ENCODE data around the gene CHN2. TPM values are rescaled to one million over a fixed set of nuclear protein-coding genes. Genes with fewer than 3 reads are reported as not detected.

Gene CHN2
- total RNA-seq, 1 donor: 0.81 TPM

GRCh38 chr7:29471444-29472138, 277.0 kb downstream of the CHN2 start:
- H3K4me3 ChIP-seq (ENCODE audit: low read depth, low read length): no peak overlapping the region
- no peak for TF ChIP-seq CTCF (IDR thresholded peaks at IDR 0.05; ENCODE audit: insufficient read depth, low read length)
- DNase-seq (ENCODE audit: low read depth): no peak

- no peak overlapping the region for H3K4me3 ChIP-seq (ENCODE audit: low read depth, low read length)
- no peak for TF ChIP-seq CTCF (IDR thresholded peaks at IDR 0.05; ENCODE audit: insufficient read depth, low read length)
- no peak for DNase-seq (ENCODE audit: low read depth)
These were observed 282.3 kb downstream of the CHN2 start for GRCh38 chr7:29476916-29477315.

GRCh38 chr7:29478226-29478625, 283.7 kb downstream of the CHN2 start:
- DNase-seq (ENCODE audit: low read depth): no peak
- no peak overlapping the region for H3K4me3 ChIP-seq (ENCODE audit: low read depth, low read length)
- TF ChIP-seq CTCF (IDR thresholded peaks at IDR 0.05; ENCODE audit: insufficient read depth, low read length): no peak

GRCh38 chr7:29478687-29479240, 284.2 kb downstream of the CHN2 start:
- no peak for TF ChIP-seq CTCF (IDR thresholded peaks at IDR 0.05; ENCODE audit: insufficient read depth, low read length)
- no peak for DNase-seq (ENCODE audit: low read depth)
- no peak overlapping the region for H3K4me3 ChIP-seq (ENCODE audit: low read depth, low read length)

- TF ChIP-seq CTCF (IDR thresholded peaks at IDR 0.05; ENCODE audit: insufficient read depth, low read length): no peak
- no peak overlapping the region for H3K4me3 ChIP-seq (ENCODE audit: low read depth, low read length)
- peak; percentile 27 for DNase-seq (ENCODE audit: low read depth)
These were observed 285.0 kb downstream of the CHN2 start for GRCh38 chr7:29479301-29480200.

- TF ChIP-seq CTCF (IDR thresholded peaks at IDR 0.05; ENCODE audit: insufficient read depth, low read length): no peak
- no peak for DNase-seq (ENCODE audit: low read depth)
- no peak overlapping the region for H3K4me3 ChIP-seq (ENCODE audit: low read depth, low read length)
These were observed 285.9 kb downstream of the CHN2 start for GRCh38 chr7:29480451-29480850.
